Small intestine (tissue), 7 donors: ENCODE results near the gene EFEMP2. TPM values are rescaled to one million over a fixed set of nuclear protein-coding genes. Genes with fewer than 3 reads are reported as not detected.

ENCODE experiments used
- DNase-seq, 2 donors: peaks; one replicate each; pipeline versions ENCODE4 v3.0.0 to v3.0.0-alpha.2; 2013
- FAIRE-seq: peaks from 2 replicates; lab custom pipeline; 2012; peaks lifted over from hg19 to GRCh38; lab: Jason Lieb, UNC
- H3K27ac ChIP-seq, 3 donors: one replicate each; pipeline ENCODE4 v1.5.1; 2013; ENCODE audit warnings: low read length in 2 of 3, mild to moderate bottlenecking in 2 of 3, control low read depth in 1 of 3, inconsistent platforms in 1 of 3, low read depth in 1 of 3, moderate library complexity in 1 of 3
- H3K27me3 ChIP-seq, 3 donors: one replicate each; pipeline ENCODE4 v1.6.1; 2013; ENCODE audit warnings: low read length in 3 of 3, inconsistent platforms in 1 of 3; ENCODE audit not compliant: control insufficient read depth in 3 of 3, insufficient read depth in 3 of 3
- H3K36me3 ChIP-seq, 3 donors: one replicate each; pipeline ENCODE4 v1.6.1; 2013; ENCODE audit warnings: low read length in 3 of 3, inconsistent platforms in 1 of 3, low read depth in 1 of 3, mild to moderate bottlenecking in 1 of 3, moderate library complexity in 1 of 3; ENCODE audit not compliant: control insufficient read depth in 3 of 3, insufficient read depth in 2 of 3
- H3K4me1 ChIP-seq, 3 donors: one replicate each; pipeline ENCODE4 v1.6.1; 2013; ENCODE audit warnings: low read length in 2 of 3, inconsistent platforms in 1 of 3, low read depth in 1 of 3, mild to moderate bottlenecking in 1 of 3, moderate library complexity in 1 of 3; ENCODE audit not compliant: control insufficient read depth in 3 of 3, insufficient read depth in 2 of 3
- H3K4me3 ChIP-seq, 3 donors: one replicate each; pipeline ENCODE4 v1.5.1; 2013; ENCODE audit warnings: low read length in 3 of 3, control low read depth in 1 of 3, inconsistent platforms in 1 of 3, low read depth in 1 of 3, mild to moderate bottlenecking in 1 of 3, moderate library complexity in 1 of 3
- H3K9me3 ChIP-seq, 2 donors: one replicate each; pipeline ENCODE4 v1.6.1; 2013; ENCODE audit warnings: low read depth in 1 of 2, low read length in 1 of 2; ENCODE audit not compliant: control insufficient read depth in 2 of 2, insufficient read depth in 1 of 2
- WGBS, 3 donors: extraction: QIAGEN DNeasy Blood & Tissue Kit; methylation state at CpG; one replicate each; pipeline ENCODE4 v1.1.7; 2013; 5-methylcytosine and 5-hydroxymethylcytosine counted together
- polyA plus RNA-seq, 4 donors: library from polyadenylated mRNA; stranded (reverse) in 3 of 4; unstranded in 1 of 4; fragments of 200-250 nt in 3 of 4; fragments of 120-200 nt in 1 of 4; gene quantifications; one replicate each; pipeline versions ENCODE4 v1.2.1 to v1.2.3, GENCODE V29; 2013
- donor health status: healthy with polysubstance abuse.
- donor health status: control.
- donor health status: control.
- donor health status: Bipolar disorder and iron deficiency.
- donor health status: healthy.

Gene EFEMP2
- polyA plus RNA-seq, 4 donors = 4.7 to 18.0 (median 12.1) TPM

GRCh38 chr11:65911682-65912568 is 39.3 kb upstream of the EFEMP2 start:
- DNase-seq = peak in 1 of 2 donors; percentile 42
- peaks cover 0 to 6% (median 0%) of the 10 kb centered on the region in 3 donors for H3K36me3 ChIP-seq
- peaks cover 0 to 8% (median 2%) of the 10 kb centered on the region in 3 donors for H3K4me1 ChIP-seq
- no peak overlapping the region for H3K27ac ChIP-seq
- peaks cover 0 to 26% (median 0%) of the 10 kb centered on the region in 3 donors for H3K27me3 ChIP-seq
- H3K4me3 ChIP-seq = no peak overlapping the region
- WGBS, 3 donors = 20 to 24% (median 23%) methylated on average over 14 of the region's 14 CpGs
- no peaks in the 10 kb centered on the region for H3K9me3 ChIP-seq
- no peak for FAIRE-seq

- H3K9me3 ChIP-seq = no peaks in the 10 kb centered on the region
- H3K36me3 ChIP-seq = no peaks in the 10 kb centered on the region
- peaks cover 0 to 41% (median 0%) of the 10 kb centered on the region in 3 donors for H3K27me3 ChIP-seq
- H3K4me1 ChIP-seq = peaks cover 0 to 2% (median 0%) of the 10 kb centered on the region in 3 donors
- DNase-seq (no peak), FAIRE-seq (no peak)
- no peak overlapping the region for H3K27ac ChIP-seq
- WGBS, 3 donors = 82 to 95% (median 90%) methylated on average over 6 of the region's 6 CpGs
- no peak overlapping the region for H3K4me3 ChIP-seq
Measured at GRCh38 chr11:65907878-65908277, 35.3 kb upstream of the EFEMP2 start.

GRCh38 chr11:65906602-65907001 is 34.0 kb upstream of the EFEMP2 start:
- Histone ChIP-seq H3K27ac (no peak overlapping the region), H3K36me3 (no peaks in the 10 kb centered on the region), H3K4me1 (no peaks in the 10 kb centered on the region), H3K27me3 (peaks cover 0 to 51% (median 0%) of the 10 kb centered on the region in 3 donors), H3K9me3 (no peaks in the 10 kb centered on the region), H3K4me3 (no peak overlapping the region)
- WGBS, 3 donors = 75 to 81% (median 79%) methylated on average over 5 of the region's 5 CpGs
- no peak for DNase-seq
- no peak for FAIRE-seq

- H3K4me3 ChIP-seq = no peak overlapping the region
- H3K36me3 ChIP-seq = no peaks in the 10 kb centered on the region
- 19 to 60% (median 52%) methylated on average over 8 of the region's 8 CpGs for WGBS, 3 donors
- H3K27me3 ChIP-seq = peaks cover 0 to 61% (median 0%) of the 10 kb centered on the region in 3 donors
- peaks cover 0 to 17% (median 4%) of the 10 kb centered on the region in 3 donors for H3K4me1 ChIP-seq
- no peaks in the 10 kb centered on the region for H3K9me3 ChIP-seq
- FAIRE-seq = no peak
- H3K27ac ChIP-seq = no peak overlapping the region
- DNase-seq = no peak
Measured at GRCh38 chr11:65903715-65904114, 31.1 kb upstream of the EFEMP2 start.

GRCh38 chr11:65903068-65903481 is 30.5 kb upstream of the EFEMP2 start:
- H3K27me3 ChIP-seq = peaks cover 0 to 66% (median 0%) of the 10 kb centered on the region in 3 donors
- DNase-seq (no peak), FAIRE-seq (no peak)
- no peak overlapping the region for H3K27ac ChIP-seq
- H3K4me1 ChIP-seq = peaks cover 0 to 17% (median 4%) of the 10 kb centered on the region in 3 donors
- no peak overlapping the region for H3K4me3 ChIP-seq
- no peaks in the 10 kb centered on the region for H3K9me3 ChIP-seq
- WGBS, 3 donors = 13 to 29% (median 22%) methylated on average over 5 of the region's 5 CpGs
- H3K36me3 ChIP-seq = no peaks in the 10 kb centered on the region

GRCh38 chr11:65900899-65901180 is 28.2 kb upstream of the EFEMP2 start:
- Histone ChIP-seq H3K27ac (peak overlapping the region in 1 of 3 donors; percentile 16), H3K36me3 (no peaks in the 10 kb centered on the region), H3K27me3 (peaks cover 0 to 71% (median 0%) of the 10 kb centered on the region in 3 donors), H3K9me3 (no peaks in the 10 kb centered on the region), H3K4me1 (peaks cover 0 to 17% (median 4%) of the 10 kb centered on the region in 3 donors), H3K4me3 (no peak overlapping the region)
- no peak for FAIRE-seq
- no peak for DNase-seq
- WGBS, 3 donors = 50 to 66% (median 58%) methylated on average over 11 of the region's 11 CpGs

GRCh38 chr11:65900125-65900898 is 27.7 kb upstream of the EFEMP2 start, which contains the start of gene FOSL1:
Gene FOSL1 (minus strand): TSS chr11:65900388. CDS start chr11:65900339, 49 bp downstream.
- Histone ChIP-seq H3K27me3 (peaks cover 0 to 76% (median 0%) of the 10 kb centered on the region in 3 donors), H3K27ac (peak within 1 kb of the TSS in 1 of 3 donors; percentile 88), H3K4me3 (peak within 1 kb of the TSS in 2 of 3 donors; percentile 48 to 58), H3K9me3 (no peaks in the 10 kb centered on the region), H3K36me3 (no peaks in the 10 kb centered on the region), H3K4me1 (peaks cover 0 to 17% (median 4%) of the 10 kb centered on the region in 3 donors)
- DNase-seq (peak; percentile 96), FAIRE-seq (no peak)
- 1% methylated on average over 67 to 80 of the region's 80 CpGs for WGBS, 3 donors
